HG03521 (cell line): Measurements from ENCODE around the gene CDCA7L.
"Not testable (repeated sequence)": the region's sequence is repeated elsewhere in the genome, so short reads cannot be mapped to it uniquely, and the experiment has no call there.

Experiments used
- ATAC-seq: cut with Tn5 transposase; IDR thresholded peaks from one replicate; pipeline ENCODE4 v1.9.1; 2021; ENCODE audit warnings: mild to moderate bottlenecking, moderate library complexity; ENCODE audit not compliant: unreplicated experiment

Gene CDCA7L

GRCh38 chr7:21911341-21911875, 34.3 kb downstream of the CDCA7L start:
- ATAC-seq, result no peak

GRCh38 chr7:21910253-21910652, 35.4 kb downstream of the CDCA7L start:
- ATAC-seq, result no peak

GRCh38 chr7:21908746-21909145, 37.0 kb downstream of the CDCA7L start:
- ATAC-seq, result no peak

DNA sequence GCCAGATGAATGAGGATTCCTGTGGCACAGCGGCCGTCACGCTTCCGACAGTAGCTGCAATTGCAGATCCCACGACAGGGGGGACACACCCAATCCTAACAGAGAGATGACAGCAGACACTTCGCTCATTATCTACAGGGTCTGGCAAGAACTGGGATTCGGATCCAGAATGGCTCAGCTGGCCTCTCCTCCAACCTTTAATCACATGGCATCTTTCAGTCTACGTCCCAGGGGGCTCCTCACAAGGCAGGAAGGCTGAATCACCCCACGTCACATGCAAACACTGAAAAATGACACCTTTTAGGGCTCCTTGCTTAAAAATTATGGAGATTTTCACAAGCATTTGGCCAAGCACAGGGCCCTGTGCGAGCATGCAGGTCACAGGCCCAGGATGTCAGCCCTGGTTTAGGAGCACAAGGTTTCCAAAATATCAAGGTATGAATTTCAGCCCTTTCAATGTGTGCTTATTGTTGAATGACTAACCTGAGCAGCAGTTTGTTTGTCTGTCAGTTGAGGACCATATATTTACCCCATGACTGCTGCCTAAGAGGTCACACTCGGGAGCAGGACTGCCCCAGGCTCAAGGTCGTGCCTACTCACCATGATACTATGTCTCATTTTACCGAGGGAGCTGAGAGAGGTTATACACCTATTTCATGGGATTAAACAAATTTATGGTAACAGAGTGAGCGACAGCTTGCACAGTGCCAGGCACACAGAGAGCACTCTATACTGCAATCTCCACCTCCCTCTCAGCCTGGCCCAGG, 42.5 kb downstream of the CDCA7L start:
- no peak for ATAC-seq

DNA sequence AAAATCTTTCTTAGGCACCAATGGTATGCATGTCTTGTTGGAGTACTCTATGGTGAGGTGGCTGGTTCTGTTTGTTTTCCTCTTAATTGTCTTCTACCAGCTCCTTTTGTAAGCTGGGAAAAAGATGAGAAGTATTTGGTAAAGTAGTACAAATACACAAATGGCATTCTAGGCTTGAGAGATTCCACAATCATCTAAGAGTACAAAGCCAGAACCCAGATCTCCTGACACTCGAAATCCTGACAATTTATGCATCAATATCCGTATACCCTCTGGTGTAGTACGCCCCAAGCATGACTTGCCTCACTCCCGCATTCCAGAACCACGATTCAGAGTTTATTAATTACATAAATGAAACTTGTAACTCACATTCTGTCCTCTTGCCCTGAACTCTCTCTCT, 43.5 kb downstream of the CDCA7L start:
- ATAC-seq, result no peak

- peak; percentile 91 for ATAC-seq
These were observed 47.3 kb downstream of the CDCA7L start for GRCh38 chr7:21898265-21898930.

GRCh38 chr7:21893401-21893800, 52.3 kb downstream of the CDCA7L start:
- no peak for ATAC-seq

GRCh38 chr7:21891291-21891690, 54.4 kb downstream of the CDCA7L start:
- ATAC-seq, result no peak

- ATAC-seq, result no peak
These were observed 57.9 kb downstream of the CDCA7L start for GRCh38 chr7:21887779-21888178.

- no peak for ATAC-seq
These were observed 58.3 kb downstream of the CDCA7L start for GRCh38 chr7:21887353-21887752.

GRCh38 chr7:21886396-21886795, 59.3 kb downstream of the CDCA7L start:
- no peak for ATAC-seq

- ATAC-seq, result no peak
These were observed 61.2 kb downstream of the CDCA7L start for GRCh38 chr7:21884496-21884895.

DNA sequence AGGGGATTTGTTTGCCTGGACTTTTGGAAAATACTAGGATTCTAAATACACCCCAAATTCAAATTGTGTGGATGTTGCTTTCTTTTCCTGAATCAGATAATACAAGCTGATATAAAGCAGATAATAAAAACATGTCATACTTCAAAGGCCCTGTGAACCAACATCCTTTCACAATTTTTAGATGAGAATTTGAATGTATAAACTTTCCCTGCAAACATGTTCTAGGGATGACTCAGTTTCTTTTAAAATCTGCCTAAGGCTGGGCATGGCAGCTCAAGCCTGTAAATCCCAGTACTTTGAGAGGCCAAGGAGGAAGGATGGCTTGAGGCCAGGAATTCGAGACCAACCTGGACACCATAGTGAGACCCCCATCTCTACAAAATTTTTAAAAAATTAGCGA, 62.2 kb downstream of the CDCA7L start:
- ATAC-seq, result not testable (repeated sequence)

DNA sequence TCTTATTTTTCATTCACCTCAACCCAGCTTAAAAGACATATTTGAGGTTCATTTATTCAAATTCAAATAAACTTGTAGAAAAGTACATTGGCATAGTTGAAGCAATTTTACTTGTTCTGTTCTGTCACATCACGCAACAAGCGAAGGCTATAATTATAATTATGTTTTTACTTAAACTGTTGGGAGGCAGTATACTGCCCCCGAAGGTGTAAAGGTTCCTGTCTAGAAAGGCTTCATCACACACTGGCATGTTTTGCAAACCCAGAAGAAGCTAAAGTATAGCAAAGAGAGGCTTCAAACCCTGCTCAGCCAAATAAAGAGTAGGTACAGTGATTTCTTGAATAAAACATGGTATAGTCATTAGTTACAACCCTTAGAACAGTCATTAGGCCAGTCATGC, 62.6 kb downstream of the CDCA7L start:
- ATAC-seq, result no peak

- no peak for ATAC-seq
These were observed 75.8 kb downstream of the CDCA7L start for GRCh38 chr7:21869785-21870402.

DNA sequence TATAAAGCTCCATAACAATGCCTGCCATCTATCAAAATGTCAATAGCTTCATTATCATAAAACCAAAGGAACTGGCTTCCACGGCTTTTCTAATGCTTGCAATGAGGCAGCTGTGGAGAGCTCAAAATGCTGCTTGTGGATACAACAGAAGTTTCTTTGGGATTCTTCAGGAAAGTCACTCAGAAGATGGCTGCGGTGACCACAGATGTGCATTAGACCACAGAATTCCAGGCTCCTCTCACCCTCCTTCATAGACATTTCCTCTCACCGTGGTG, 77.2 kb downstream of the CDCA7L start:
- ATAC-seq, result no peak

GRCh38 chr7:21867816-21868575, 77.7 kb downstream of the CDCA7L start:
- ATAC-seq, result no peak

DNA sequence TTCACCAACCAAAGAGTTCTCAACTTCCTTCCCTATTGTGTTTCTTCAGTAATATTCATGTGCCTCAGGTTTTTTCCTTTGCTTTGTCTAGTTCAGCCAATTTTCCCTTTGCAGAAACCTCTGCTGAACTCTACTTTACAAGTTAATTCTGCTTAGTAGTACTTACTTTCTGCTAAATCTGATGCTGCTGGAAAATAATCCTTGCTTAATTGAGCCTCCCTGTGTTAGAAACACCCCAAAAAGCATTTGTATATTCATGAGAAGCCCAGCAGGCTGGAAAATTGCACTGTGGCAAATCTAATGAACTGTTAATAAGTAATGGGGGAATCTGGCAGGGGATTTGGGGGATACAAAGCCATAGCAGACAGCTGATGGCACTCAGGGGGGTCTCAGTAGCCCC, 78.5 kb downstream of the CDCA7L start:
- no peak for ATAC-seq

- no peak for ATAC-seq
These were observed 79.0 kb downstream of the CDCA7L start for GRCh38 chr7:21866731-21867130.

GRCh38 chr7:21865631-21866204, 80.0 kb downstream of the CDCA7L start:
- not testable (repeated sequence) for ATAC-seq

DNA sequence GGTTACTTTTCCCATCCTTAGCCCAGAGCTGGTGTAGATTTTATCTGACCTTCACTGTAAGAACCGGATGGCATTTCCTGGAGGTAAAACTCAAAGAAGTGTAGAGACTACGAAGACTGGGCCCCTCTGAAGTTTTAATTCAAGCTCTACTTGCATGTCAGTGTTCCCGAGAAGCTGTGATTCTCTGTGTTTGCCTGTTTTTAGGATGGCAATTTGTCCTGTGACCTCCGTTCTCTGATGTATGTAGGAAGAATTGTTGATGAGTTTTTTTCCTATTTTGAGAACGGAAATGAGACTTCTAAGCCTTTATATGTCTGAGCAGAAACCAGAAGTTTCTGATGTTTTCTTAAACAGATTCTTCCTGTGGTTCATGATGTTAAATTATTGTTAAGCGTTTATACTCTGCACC, 94.1 kb downstream of the CDCA7L start:
- no peak for ATAC-seq
